Measurements from ENCODE around the gene GIPC3.

Gene GIPC3

GRCh38 chr19:3585301-3586126 is at the start of gene GIPC3:
Gene GIPC3 (plus strand): TSS chr19:3585478. CDS start chr19:3585598, 120 bp downstream.
- DNase-seq: peak; percentile 17

GRCh38 chr19:3535563-3535965 is 49.7 kb upstream of the GIPC3 start:
- DNase-seq: no peak

GRCh38 chr19:3535981-3536380 is 49.3 kb upstream of the GIPC3 start:
- DNase-seq: no peak

GRCh38 chr19:3536429-3537100 is 48.7 kb upstream of the GIPC3 start:
- DNase-seq: no peak

- DNase-seq: no peak
These were observed 48.2 kb upstream of the GIPC3 start for GRCh38 chr19:3537101-3537437.

GRCh38 chr19:3537438-3538240 is 47.6 kb upstream of the GIPC3 start:
- DNase-seq: no peak

GRCh38 chr19:3538258-3538929 is 46.9 kb upstream of the GIPC3 start:
- DNase-seq: no peak

DNA sequence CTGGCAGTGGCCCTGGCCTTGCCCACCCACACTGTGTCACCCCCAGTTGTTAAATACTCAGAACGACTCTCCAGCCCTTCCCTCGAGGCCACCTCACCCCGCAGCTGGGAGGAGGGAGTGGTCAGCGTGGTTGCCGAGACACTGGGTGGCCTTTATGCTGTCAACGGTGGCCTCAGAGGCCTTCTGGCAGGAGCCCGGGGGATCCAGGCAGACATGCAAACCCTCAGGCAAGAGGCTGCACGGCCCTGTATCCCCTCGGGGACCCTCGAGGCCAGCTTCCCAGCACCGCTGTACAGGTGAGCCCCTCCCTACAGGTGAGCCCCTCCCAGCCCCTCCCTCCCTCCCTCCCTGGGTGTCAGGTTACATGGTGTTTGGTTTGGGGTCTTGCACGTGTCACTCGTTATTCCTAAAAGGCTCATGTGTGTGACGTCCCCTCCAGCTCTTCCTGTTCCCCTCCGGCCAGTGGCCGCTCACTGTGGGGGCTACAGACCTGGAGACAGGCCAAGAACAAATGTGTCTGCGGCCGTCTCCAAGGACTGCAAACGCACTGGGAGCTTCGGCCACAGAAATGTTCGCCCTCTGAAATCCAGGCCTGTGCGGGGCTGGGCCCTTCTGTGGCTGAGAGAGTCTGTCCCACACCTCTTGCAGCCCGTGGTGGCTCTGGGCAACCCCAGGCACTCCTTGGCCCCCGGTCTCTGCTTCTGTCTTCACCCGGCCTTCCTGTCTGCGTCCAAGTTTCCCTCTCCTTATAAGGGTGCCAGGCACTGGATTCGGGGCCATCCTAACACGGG is 46.1 kb upstream of the GIPC3 start, which contains the start of gene TEKTIP1:
Gene TEKTIP1, plus strand, starts transcription at position 210 of the 791 bp plus-strand sequence. Its CDS starts 4 bp downstream, at position 214.
- no peak for DNase-seq

DNA sequence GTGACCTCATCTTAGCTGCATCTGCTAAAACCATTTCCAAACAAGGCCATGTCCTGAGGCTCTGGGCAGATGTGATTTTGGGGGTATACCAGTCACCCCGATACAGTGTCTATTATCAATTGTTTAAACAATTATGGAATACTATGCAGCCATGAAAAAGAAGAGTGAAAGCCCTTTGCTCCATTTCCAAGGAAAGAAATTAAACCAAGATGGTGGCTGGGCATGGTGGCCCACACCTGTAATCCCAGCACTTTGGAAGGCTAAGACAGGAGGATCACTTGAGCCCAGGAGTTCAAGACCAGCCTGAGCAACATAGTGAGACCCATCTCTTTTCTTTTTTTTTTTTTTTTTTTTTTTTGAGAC is 45.5 kb upstream of the GIPC3 start:
- DNase-seq: no peak

DNA sequence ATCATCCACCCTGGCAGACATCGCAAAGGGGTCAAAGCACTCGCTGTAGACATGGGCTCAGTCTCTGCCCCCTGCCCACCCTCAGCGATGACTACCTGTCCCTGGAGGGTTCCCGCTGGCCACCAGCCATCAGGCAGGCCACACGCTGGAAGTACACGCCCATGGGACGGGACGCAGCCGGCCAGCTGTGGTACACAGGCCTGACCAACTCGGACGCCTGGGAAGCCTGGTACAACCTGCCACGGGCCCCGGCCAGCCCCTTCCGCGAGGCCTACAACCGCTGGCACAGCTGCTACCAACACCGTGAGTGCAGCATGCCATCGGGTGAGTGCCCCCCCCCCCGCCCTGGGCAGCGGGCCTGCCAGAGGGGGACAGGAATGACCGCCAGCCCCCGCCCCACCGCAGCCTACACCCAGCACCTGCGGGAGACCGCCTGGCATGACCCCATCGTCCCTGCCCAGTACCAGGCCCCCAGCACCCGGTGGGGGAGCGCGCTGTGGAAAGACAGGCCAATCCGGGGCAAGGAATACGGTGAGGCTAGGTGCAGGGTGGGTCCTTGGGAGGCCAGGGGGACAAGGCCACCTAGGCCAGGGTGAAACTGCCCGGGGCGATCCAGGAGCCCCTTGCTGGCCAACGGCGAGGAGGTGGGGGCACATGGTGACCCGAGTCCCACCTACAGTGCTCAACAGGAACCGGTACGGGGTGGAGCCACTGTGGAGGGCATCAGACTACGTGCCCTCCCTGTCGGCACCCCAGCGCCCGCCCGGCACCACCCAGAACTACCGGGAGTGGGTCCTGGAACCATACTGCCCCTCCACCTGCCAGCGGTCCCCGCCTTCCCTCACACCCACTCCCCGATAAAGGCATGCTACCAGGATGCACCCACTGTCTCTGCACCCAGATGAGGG is 41.9 kb upstream of the GIPC3 start:
- no peak for DNase-seq

DNA sequence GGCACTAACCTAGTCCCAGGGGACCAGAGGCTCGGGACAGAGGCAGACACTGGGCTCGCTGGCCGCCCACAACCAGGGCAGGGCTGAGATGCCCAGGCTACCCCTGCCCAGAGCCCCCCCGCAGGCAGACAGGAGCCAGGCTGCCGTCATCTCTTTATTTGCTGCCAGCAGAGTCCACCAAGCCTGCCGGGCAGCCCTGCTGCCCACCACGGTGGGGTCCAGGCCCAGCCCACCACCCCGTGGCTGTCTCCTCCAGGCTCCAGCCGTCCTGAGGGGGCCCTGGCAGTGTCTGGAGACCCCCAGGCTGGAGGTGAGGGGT is 41.3 kb upstream of the GIPC3 start:
- no peak for DNase-seq

- peak; percentile 77 for DNase-seq
These were observed 40.3 kb upstream of the GIPC3 start for GRCh38 chr19:3544742-3545668.

- no peak for DNase-seq
These were observed 39.6 kb upstream of the GIPC3 start for GRCh38 chr19:3545669-3546034.

DNA sequence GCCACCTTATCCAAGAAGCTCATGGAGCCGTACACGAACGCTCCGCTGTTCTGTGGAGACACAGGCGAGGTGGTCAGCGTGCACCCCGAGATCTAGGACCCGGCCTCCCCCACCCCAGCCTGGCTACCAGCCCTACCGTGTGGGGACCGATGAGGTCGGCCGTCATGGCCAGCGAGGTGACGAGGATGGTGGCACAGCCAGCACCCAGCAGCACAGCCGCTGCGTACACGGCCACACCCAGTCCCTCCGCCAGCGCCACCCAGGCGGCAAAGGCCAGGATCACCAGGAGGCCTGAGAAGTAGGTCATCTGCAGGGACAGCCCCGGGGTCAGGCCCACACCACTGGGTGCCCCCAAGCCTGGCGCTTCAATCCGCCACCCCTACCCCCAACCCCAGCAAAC is 39.2 kb upstream of the GIPC3 start:
- no peak for DNase-seq

GRCh38 chr19:3547301-3547731 is 38.0 kb upstream of the GIPC3 start:
- no peak for DNase-seq

DNA sequence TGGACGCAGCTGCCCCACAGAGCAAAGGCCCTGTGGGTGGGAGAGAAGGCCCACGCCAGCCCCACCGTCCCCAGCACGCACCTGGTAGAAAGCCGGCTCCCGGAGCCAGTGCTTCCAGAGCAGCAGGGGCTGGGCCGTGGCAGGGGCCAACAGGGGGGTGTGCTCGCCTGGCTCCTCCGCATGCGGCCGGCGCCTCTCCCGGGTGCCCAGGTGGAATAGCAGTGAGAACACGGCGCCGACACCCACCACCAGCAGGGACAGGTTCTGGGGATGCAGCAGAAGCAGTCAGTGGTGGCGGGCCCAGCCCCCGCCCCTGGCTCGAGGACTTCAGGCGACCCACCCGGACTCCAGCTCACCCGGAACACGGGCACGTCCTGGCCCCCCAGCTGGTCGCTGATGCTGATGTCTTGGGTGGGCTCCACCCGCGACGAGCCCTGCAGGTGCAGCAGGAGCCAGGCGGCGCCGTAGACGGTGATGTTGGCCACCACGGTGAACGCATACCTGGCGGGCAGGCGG is 37.5 kb upstream of the GIPC3 start:
- no peak for DNase-seq

- DNase-seq: no peak
These were observed 36.7 kb upstream of the GIPC3 start for GRCh38 chr19:3548606-3549005.

DNA sequence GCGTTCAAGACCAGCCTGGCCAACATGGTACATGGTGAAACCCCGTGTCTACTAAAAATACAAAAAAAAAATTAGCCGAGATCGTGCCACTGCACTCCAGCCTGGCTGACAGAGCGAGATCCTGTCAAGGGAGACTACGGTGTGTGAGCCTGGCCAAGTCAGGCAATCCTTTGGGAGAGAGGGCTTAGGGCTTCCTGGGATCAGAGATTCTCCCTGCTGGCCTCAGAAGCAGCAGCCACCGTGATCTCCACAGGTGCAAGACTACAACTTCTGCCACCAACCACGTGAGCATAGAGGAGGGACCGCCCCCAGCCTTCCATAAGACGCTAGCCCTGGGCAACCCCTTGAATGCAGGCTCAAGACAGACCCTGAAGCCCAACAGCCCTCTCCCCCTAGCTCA is 35.5 kb upstream of the GIPC3 start:
- no peak for DNase-seq

DNA sequence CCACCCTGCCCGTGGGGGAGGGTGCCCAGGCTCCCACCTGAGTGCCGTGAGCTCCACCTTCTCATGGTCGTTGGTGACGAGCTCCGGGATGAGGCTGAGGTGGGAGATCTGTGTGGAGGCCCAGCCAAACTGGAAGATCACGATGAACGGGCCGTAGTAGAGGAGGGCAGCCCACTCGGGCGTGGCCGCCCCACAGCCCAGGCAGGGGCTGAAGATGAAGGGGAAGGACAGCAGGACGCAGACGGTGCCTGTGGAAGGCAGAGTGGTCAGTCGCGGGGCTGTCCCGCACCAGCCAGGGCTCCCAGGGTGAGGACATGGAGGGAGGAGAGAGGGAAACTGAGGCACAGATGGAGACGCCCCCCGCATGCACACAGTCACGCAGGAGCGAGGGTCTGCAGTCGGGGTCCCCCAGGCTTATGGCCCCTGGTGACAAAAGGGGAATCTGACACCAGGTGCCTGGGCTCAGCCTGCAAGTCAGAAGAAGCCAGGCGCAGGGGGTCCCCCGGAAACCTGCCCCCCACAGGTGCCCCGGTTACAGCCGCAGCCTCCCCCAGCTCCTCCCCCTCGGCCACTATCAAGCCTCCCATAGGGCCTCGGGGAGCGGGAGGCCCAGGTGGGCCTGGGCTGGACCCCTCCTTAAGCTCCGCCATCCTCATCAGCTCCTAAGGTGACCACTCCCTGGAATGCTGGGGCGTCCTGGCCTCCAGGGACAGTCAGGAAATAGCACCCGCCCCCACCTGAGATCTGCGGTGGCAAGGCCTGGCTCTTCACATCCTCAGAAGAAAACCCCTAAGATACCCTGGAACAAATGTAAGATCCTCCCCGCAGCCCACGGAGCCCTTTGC is 34.1 kb upstream of the GIPC3 start:
- DNase-seq: no peak

All from stimulated activated CD4-positive, alpha-beta T cell treated with anti-CD3 and anti-CD28 coated beads, Interleukin-12 subunit alpha, Interleukin-12 subunit beta, amount 100 ng/mL, for 4 hours (primary cell).